Lower lobe of right lung (tissue), 2 donors: ENCODE results near the gene ATP10A. TPM values are rescaled to one million over a fixed set of nuclear protein-coding genes. Genes with fewer than 3 reads are reported as not detected.
A peak's percentile ranks its signal among the peaks of the same experiment; 100 is the strongest.

Experiments
- ATAC-seq, 2 donors: fragments of 200-7000 bp; cut with Tn5 transposase; one replicate each; pipeline ENCODE4 v1.9.1; 2020 to 2022; ENCODE audit warnings: mild to moderate bottlenecking in 2 of 2, moderate library complexity in 2 of 2
- DNase-seq: peaks from one replicate; pipeline ENCODE4 v3.0.0-alpha.2; 2020
- H3K27ac ChIP-seq: fragments of 200-600 bp; one replicate; pipeline ENCODE4 v1.8.0; 2022
- H3K27me3 ChIP-seq: fragments of 200-600 bp; one replicate; pipeline ENCODE4 v1.8.0; 2022; ENCODE audit warnings: low read depth
- H3K36me3 ChIP-seq: fragments of 200-600 bp; one replicate; pipeline ENCODE4 v1.8.0; 2022; ENCODE audit warnings: mild to moderate bottlenecking
- H3K4me1 ChIP-seq: fragments of 200-600 bp; one replicate; pipeline ENCODE4 v1.8.0; 2022
- H3K4me3 ChIP-seq: fragments of 200-600 bp; one replicate; pipeline ENCODE4 v1.8.0; 2022; ENCODE audit warnings: mild to moderate bottlenecking
- H3K9me3 ChIP-seq: fragments of 200-600 bp; one replicate; pipeline ENCODE4 v1.8.0; 2022
- CTCF ChIP-seq: fragments of 200-600 bp; IDR thresholded peaks from one replicate; pipeline ENCODE4 v1.8.0; 2022; ENCODE audit warnings: antibody characterized with exemption, mild to moderate bottlenecking
- intact Hi-C: fragments of 100-400 bp; cut with DNase I; formaldehyde crosslinking; loops from one replicate; pipeline ENCODE4 v1.11.0; 2022
- total RNA-seq: library from RNA; stranded (reverse); fragmentation: NEBNext Ultra II Directional; extraction: Animal tissue kit (Norgen Biotek cat#: 25700); gene quantifications from one replicate; pipeline ENCODE4 v1.2.1, GENCODE V29; 2021
- donor health status: DM: no; HTN: yes; CAD: no; lungs with severe emphysema.

Gene ATP10A
- total RNA-seq, 1 donor from 2014 or later: 43.5 TPM

- TF ChIP-seq CTCF: no peak
- H3K27ac ChIP-seq: no peak overlapping the region
- H3K9me3 ChIP-seq: no peaks in the 10 kb centered on the region
- H3K4me1 ChIP-seq: peaks cover 28% of the 10 kb centered on the region
- no peaks in the 10 kb centered on the region for H3K27me3 ChIP-seq
- no peak overlapping the region for H3K4me3 ChIP-seq
- DNase-seq (no peak), ATAC-seq (no peak)
- H3K36me3 ChIP-seq: no peaks in the 10 kb centered on the region
- intact Hi-C loops: no loop called here
These were observed 37.3 kb upstream of the ATP10A start for GRCh38 chr15:25900431-25900830.

GRCh38 chr15:25899870-25900269 lies 36.7 kb upstream of the ATP10A start:
- Histone ChIP-seq H3K9me3 (no peaks in the 10 kb centered on the region), H3K27ac (no peak overlapping the region)
- intact Hi-C loops: no loop called here

GRCh38 chr15:25897658-25898057 lies 34.5 kb upstream of the ATP10A start:
- Histone ChIP-seq H3K9me3 (no peaks in the 10 kb centered on the region), H3K27ac (no peak overlapping the region), H3K4me1 (peaks cover 15% of the 10 kb centered on the region), H3K4me3 (no peak overlapping the region), H3K36me3 (no peaks in the 10 kb centered on the region), H3K27me3 (no peaks in the 10 kb centered on the region)
- intact Hi-C loops: no loop called here
- TF ChIP-seq CTCF: no peak
- ATAC-seq: no peak
- no peak for DNase-seq

More at GRCh38 chr15:25899870-25900269, 36.7 kb upstream of the ATP10A start:
- no peak for ATAC-seq
- H3K27me3 ChIP-seq: no peaks in the 10 kb centered on the region
- TF ChIP-seq CTCF: no peak
- no peak for DNase-seq
- H3K4me1 ChIP-seq: peaks cover 28% of the 10 kb centered on the region
- no peak overlapping the region for H3K4me3 ChIP-seq
- H3K36me3 ChIP-seq: no peaks in the 10 kb centered on the region

- intact Hi-C loops: no loop called here
- Histone ChIP-seq H3K27ac (no peak overlapping the region), H3K4me1 (no peaks in the 10 kb centered on the region), H3K36me3 (no peaks in the 10 kb centered on the region), H3K9me3 (no peaks in the 10 kb centered on the region), H3K27me3 (no peaks in the 10 kb centered on the region), H3K4me3 (no peak overlapping the region)
- no peak for TF ChIP-seq CTCF
- ATAC-seq (no peak), DNase-seq (no peak)
These were observed 31.3 kb upstream of the ATP10A start for GRCh38 chr15:25894371-25894902.

- no peak overlapping the region for H3K4me3 ChIP-seq
- no peaks in the 10 kb centered on the region for H3K27me3 ChIP-seq
- H3K9me3 ChIP-seq: no peaks in the 10 kb centered on the region
- ATAC-seq (no peak), DNase-seq (no peak)
- H3K27ac ChIP-seq: no peak overlapping the region
- no peak for TF ChIP-seq CTCF
- intact Hi-C loops: no loop called here
- H3K4me1 ChIP-seq: no peaks in the 10 kb centered on the region
- no peaks in the 10 kb centered on the region for H3K36me3 ChIP-seq
These were observed 30.5 kb upstream of the ATP10A start for GRCh38 chr15:25893596-25893995.

GRCh38 chr15:25892126-25892525 lies 29.0 kb upstream of the ATP10A start:
- Histone ChIP-seq H3K36me3 (no peaks in the 10 kb centered on the region), H3K4me3 (no peak overlapping the region), H3K27me3 (no peaks in the 10 kb centered on the region), H3K4me1 (no peaks in the 10 kb centered on the region), H3K9me3 (no peaks in the 10 kb centered on the region), H3K27ac (peak overlapping the region; percentile 51)
- TF ChIP-seq CTCF: no peak
- intact Hi-C loops: no loop called here
- DNase-seq (no peak), ATAC-seq (peak; percentile 84 to 90)
